HG02852 (cell line): Measurements from ENCODE around the gene FBLN2.

Experiments used
- ATAC-seq: cut with Tn5 transposase; IDR thresholded peaks from one replicate; pipeline ENCODE4 v1.9.1; 2021; ENCODE audit warnings: mild to moderate bottlenecking, moderate library complexity; ENCODE audit not compliant: unreplicated experiment

FBLN2 gene

DNA sequence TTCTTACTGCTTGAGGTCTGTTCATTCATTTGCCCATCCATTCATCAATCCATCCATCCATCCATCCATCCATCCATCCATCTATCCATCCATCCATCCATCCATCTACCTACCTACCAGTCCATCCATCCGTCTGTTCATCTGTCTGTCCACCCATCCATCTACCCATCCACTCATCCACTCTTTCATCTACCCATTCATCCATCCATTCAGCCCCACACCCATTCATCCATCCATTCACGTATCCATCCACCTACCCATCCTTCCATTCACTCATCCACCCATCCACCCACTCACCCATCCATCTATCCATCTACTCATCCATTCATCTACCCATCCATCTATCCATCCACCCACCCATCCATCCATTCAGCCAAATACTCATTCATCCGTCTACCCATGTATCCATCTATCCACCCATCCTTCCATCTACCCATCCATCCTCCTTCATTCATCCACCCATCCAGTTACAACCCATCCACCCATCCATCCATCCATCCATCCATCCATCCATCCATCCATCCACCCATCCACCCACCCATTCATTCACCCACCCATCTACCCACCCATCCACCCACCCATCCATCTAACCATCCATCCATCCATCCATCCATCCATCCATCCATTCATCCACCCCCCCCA lies 68.3 kb downstream of the FBLN2 start:
- no peak for ATAC-seq

DNA sequence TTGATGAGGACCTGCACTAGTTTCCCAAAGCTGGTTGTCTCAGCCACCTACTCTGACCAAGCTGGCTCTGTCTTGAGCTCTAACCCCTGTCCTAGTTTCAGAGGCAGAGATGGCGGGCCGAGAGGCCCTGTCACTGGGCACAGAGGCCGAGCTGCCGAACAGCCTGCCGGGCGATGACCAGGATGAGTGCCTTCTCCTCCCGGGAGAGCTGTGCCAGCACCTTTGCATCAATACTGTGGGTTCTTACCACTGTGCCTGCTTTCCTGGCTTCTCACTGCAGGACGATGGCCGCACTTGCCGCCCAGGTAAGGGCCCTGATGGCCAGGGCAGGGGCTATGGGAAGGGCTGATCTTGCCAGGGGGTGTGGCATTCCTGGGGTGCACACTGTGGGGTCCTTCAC lies 69.1 kb downstream of the FBLN2 start:
- ATAC-seq, result no peak

DNA sequence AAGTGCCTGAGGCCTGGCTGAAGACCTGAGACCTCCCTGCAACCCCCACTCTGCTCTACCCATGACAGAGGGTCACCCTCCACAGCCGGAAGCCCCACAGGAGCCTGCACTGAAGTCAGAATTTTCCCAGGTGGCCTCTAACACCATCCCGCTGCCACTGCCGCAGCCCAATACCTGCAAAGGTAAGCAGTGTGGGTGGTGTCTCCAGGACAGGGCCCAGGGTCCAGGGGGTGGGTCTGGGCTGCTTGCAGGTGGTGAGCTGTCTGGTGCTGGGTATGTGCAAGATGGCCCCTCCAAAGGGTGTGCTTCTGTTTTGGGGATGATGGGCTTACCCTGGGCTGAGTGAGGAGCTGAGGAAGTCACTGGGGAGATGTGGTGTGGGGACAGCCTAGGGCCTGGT lies 69.9 kb downstream of the FBLN2 start:
- no peak for ATAC-seq

DNA sequence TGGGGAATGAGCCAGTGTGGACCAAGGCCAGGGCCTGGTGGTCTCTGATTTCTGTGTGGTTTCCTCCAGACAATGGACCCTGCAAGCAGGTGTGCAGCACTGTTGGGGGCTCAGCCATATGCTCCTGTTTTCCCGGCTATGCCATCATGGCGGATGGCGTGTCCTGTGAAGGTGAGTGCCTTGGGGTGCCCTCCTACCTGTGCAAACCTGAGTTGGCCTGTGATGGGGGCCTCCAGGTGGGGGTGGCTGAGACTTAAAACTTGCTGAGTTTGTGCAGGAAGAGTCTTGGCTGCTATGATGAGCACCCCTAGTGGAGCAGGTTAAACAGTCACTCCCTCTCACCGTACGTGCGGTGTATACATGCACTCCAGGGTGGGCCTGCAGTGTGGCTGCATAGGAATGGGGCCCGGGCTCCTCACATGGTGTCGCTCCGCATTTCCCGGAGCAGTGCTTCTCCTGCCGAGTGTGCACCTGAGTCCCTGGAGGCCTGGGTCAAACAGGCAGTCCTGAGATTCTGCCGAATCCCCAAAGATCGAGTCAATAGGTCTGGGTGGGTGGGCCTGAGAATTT lies 70.8 kb downstream of the FBLN2 start:
- no peak for ATAC-seq

DNA sequence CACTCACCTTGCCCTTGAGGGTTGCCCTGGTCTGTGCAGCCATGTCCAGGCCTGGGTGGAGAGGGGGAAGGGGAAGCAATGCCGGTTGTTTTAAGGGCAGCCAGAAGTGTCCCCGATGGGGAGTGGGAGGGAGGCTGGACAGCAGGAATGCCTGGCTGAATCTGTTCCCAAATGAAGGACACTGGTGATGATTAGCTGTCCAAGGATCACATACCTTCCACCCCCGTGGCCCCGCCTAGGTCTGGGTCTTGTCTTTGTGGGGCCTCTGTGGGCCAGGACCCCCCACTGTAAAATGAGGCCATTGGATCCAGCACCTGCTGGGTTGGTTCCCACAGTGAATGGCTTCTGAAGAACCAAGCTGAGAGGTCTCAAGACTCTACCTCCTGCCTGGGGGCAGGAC lies 71.4 kb downstream of the FBLN2 start:
- no peak for ATAC-seq

DNA sequence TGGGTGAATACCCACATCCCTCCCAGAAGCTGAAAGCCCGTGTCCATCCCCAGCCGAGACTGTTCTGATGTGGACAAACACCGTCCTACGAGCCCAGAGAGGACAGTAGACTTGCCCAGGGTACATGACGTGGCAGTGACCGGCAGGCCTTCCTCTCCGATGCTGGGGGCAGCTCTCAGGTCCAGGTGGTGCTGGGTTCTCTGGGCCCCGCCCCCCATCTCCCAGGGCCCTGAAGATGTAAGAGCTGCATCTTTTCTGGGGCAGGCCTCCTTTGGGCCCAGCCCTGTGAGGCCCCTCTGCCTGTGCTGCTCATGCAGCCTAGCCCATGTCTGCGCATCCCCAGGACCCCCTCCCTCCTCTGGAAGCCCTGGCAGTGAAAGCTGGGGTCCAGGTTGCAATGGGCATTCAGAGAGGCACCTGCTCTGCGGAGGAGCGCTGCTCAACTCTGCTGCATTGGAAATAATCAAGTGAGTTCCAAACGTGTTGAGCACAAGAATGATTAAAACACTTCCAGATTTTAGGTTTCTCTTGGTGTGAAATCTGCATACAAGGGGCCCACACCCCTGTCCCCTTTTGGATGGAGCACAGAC lies 71.9 kb downstream of the FBLN2 start:
- ATAC-seq, result no peak

DNA sequence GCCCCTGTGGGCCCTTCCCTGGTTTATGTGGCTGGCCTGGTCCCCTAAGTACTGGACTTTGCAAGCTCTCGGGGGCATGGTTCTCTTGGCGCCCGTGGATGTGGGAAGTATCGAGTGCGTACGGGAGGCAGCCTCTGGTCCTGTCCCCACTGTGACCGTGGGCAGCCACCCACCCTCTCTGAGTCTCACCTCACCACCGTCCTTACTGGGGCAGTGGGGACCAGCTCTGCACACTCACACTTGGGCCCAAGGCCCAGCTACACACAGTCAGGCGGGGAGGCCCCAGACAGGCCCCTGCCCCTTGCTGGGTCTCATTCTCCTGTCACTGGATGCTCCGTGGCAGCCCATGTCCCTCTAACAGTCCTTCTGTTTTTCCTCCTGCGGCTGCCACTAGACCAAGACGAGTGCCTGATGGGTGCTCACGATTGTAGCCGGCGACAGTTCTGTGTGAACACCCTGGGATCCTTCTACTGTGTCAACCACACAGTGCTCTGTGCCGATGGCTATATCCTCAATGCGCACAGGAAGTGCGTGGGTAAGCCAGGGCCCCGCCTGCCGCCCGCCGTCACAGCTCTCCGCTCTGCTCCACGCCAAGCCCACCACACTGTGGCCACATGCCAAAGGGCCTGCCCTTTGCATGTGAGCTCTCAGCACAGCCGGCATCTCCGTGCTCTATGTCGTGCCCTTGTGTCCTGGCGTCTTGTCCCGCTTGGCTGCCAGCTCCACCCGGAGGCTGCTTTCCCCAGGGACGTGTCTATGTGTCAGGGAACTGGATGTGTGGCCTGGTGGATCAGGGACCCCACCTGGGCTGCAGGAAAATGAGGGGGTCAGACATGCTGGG lies 72.7 kb downstream of the FBLN2 start:
- no peak for ATAC-seq

DNA sequence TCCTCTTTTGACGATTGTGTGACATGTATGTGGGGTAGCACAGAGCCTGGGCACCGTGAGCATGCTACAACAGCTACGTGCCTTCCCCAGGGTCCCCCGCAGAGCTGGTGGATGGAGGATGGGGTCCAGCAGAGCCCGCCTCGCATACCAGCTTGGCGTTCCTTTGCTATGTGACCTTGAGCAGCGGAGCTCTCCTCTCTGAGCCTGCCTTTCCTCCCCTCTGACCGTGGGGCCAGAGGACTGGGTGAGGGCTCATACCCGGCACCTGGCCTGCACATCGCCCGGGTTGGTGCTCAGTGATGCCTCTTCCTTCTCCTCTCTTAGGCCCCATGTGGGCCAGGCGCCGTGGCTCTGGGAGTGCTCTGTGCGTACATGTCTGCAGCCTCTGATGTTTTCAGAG lies 73.4 kb downstream of the FBLN2 start:
- ATAC-seq, result no peak

DNA sequence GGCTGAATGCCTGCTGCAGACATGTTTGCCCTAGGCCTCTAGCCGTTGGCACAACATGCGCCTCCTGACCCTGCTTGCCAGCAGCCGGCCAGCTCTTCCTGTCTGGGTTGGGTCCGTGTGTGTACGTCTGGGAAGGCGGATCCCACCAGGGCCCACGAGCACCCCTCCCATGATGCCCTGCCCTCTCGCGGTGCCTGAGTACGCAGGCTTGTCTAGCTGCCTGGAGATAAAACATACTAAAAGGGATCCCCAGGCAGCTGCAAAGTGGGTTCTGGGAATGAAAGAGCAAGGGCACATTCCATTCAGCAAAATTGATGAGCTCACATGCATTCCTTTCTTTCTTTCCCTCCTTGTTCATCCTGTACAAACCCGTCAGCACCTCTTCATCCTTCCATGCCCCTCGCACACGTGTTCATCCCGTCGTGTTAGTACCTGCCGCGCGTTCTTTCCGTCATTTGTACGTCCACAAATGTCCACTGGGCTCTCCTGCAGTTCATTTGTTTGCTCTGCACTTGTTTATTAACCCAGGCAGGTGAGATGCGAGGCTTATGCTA lies 74.3 kb downstream of the FBLN2 start:
- no peak for ATAC-seq

DNA sequence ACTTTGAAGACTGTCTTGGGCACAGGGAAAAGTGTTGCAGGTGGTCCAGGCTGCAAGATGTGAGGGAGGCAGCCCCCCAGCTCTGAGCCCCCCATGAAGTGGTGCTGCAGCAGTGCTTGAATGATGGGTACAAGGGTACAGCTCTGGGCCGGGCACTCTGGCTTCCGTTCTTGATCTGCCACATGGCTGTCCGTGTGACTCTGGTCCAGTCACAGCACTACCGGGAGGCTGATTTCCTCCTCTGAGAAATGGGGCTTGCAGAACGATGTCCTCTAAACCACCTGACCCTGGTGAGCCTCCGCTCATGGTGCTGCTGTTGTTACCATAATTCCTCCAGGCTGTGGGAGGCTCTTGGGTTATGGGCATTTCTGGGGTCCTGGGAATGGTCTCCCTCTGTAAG lies 75.1 kb downstream of the FBLN2 start:
- ATAC-seq, result no peak

DNA sequence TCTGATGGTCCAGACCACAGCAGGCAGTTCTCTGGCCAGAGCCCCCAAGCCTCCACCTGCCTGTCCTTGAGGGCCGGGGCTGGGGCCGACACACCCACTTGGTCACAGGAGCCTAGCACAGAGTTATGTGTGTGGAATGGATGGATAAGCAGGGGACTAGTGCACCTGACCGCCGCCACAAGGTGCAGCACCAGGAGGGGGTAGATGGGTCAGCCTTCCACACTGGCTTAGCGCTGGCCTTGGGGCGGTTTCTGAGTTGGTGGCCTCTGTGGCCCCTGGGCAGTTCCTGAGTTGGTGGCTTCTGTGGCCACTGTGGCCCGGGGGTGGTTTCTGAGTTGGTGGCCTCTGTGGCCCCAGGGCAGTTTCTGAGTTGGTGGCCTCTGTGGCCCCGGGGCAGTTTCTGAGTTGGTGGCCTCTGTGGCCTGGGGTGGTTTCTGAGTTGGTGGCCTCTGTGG lies 75.8 kb downstream of the FBLN2 start:
- no peak for ATAC-seq

DNA sequence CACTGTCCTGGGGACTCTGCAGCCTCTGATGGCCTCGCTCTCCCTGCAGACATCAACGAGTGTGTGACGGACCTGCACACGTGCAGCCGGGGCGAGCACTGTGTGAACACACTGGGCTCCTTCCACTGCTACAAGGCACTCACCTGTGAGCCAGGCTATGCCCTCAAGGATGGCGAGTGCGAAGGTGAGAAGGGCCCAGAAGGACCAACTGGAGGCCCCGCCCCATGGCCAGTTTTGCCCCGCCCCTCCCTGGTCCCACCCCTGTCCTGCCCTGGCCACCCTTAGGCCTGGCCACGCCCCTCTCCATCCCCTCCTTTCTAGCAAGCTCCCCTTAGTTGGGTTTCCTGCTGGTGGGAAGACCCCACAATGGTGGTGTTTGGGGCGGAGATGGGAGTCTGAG lies 77.5 kb downstream of the FBLN2 start:
- no peak for ATAC-seq

DNA sequence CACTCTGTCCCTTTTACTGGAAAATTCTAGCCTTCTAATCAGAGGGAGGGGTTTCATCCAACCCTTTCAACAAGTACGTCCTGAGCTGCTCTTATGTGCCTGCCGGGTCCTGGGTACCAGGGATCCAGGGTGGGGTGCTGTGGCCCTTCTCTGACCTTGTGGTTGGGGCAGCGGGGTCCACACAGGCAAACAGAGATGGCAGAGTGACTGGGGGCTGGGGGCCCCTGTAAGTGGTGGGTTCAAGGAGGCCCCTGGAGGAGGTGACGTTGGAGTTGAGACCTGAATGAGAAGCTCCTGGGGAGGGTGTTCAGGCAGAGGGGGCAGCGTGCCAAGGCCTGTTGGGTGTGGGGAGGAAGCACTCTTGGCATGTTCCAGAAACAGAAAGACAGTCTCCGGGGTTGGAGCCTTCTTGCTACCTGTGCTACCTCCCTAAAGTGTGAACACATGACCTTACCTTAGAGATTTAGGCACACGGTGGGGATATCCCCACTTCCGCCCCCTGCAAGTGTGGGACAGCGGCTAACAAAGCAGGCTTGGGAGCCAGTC lies 78.1 kb downstream of the FBLN2 start:
- ATAC-seq, result no peak

DNA sequence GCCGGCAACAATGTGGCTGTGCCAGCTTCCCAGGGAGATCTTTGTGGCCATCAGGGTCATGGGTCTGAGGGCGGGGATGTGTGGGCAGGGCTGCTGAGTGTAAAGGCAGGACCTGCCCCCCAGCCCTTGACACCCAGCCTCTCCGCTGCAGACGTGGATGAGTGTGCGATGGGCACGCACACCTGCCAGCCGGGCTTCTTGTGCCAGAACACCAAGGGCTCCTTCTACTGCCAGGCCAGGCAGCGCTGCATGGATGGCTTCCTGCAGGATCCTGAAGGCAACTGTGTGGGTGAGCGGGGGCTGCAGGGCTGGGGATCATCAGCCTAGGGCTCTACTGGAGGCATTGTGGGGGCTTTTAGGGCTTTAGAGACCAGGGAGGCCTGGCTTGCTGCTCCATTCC lies 78.8 kb downstream of the FBLN2 start:
- ATAC-seq, result no peak

DNA sequence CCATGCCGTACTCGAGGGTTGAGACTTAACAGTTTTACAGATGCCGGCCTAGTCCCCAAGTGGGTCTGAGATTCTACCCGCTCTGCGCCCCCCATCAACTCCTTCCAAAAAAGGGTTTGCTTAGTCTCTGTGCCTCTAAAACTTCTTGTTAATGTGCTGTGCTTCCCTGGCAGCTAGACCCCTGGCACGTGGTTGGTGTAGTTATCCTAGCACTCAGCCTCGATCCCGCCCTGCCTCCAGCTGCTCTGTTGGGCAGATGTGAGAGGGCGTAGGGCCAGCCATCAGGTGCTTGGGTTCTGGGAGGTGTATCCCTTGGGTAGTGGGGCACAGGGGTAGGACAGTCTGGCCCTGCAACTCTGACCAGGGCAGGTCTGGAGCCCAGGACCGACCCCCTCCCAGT lies 79.5 kb downstream of the FBLN2 start:
- ATAC-seq, result no peak

DNA sequence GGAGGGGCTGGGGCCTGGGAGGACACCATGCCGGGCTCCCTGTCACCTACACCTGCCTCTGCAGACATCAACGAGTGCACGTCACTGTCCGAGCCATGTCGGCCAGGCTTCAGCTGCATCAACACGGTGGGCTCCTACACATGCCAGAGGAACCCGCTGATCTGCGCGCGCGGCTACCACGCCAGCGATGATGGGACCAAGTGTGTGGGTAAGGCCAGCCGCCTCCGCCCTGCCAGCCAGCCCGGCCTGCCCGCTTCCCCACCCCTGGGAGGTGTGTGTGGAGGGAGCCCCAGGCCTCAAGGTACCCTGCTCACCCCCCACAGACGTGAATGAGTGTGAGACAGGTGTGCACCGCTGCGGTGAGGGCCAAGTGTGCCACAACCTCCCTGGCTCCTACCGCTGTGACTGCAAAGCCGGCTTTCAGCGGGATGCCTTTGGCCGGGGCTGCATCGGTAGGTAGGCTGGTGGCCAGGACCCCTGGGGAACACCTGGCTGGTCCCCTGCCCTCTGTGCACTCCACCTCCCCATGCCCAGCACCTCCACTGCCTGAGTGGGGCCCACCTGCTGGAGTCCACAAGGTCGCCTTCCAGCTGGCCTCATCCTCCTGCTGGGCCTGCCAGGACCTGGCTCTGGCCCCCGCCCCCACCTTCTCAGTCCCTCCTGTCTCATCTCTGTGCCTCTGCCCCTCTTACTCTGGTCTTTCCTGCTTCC lies 80.1 kb downstream of the FBLN2 start:
- no peak for ATAC-seq

DNA sequence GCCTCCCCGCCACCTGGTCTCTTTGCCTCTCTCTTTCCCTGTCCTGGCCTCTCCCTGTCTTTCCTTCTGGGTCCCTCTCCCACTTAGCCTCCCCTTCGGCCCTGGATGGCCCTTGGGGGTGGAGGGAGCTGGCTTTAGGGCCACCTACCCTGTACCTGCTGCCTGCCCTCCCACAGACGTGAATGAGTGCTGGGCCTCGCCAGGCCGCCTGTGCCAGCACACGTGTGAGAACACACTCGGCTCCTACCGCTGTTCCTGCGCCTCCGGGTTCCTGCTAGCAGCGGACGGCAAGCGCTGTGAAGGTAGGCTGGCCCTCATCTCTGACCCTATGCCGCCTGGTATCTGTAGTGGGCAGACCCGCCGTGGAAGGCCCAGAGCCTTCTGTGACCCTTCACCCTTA lies 80.7 kb downstream of the FBLN2 start:
- ATAC-seq, result no peak

DNA sequence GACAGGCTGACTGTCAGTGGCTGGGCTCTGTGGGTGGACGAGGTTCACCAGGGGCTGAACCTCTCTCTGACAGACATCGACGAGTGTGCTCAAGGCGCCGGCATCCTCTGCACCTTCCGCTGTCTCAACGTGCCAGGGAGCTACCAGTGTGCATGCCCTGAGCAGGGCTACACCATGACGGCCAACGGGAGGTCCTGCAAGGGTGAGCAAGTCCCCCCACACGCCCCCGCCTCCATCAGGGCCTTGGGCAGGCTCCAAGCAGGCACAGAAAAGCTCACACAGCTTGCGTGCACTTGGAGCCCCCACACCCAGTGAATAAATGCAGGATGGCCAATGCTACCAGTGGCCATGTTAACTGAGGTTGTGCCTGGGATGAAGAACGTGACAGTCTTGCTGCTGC lies 82.3 kb downstream of the FBLN2 start:
- no peak for ATAC-seq

DNA sequence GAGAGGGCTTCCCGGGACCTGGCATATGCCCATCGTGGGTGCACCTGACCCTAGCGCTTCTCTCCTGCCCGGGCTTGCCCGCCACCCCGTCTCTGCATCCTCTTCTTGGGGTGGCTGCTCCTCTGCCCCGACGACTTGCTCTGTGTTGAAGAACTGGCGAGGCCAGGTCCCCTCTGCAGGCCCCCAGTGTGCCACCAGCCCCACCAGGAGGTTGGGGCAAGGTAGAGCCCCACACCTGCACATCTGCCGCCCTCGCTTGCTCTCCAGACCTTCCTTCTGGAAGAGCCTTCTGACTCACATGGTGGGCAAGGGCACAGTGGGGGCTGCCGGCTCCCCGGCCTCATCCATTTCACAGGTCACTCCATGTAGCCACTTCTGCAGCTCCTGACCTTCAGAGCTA lies 84.3 kb downstream of the FBLN2 start:
- ATAC-seq, result no peak

DNA sequence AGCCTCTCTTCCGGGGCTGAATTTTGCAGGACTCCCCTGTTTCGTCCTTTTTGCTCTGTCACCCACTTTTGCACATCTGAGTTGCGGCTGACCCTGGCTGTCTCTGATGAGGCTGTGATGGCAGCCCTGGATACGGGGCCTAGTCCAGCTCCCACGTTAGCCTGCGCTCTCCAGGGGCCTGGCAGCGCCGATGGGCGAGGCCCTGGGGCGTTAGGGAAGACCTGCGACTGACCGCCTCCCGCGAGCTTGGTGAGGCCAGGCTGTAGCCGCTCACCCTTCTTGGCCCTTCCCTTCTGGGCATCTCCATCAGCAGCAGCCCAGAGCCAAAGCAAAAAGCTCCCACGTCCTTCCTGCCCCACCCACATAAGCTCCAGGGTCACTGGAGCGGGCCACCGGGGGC lies 85.2 kb downstream of the FBLN2 start:
- ATAC-seq, result no peak

DNA sequence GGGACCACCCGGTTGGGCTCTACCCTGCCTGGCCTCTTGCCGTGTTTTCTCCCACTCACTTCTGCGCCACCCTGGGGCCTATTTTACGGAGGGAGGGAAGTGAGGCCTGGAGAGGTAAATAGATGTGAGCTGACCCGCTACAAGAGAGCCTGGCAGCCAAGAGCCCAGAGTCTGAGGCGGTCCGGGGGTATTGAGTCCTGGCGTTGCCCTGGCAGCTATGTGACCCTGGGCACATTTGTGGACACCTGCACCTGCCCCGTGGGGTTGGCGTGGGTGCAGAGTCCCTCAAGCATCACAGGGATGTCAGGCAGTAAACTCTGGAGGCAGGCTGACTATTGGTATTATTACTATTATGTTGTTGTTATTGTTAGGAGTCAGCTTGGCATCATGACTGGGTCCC lies 85.7 kb downstream of the FBLN2 start:
- no peak for ATAC-seq
